K562 (cell line): ENCODE measurements around the gene THSD8. TPM values are rescaled to one million over a fixed set of nuclear protein-coding genes. Genes with fewer than 3 reads are reported as not detected.

Experiments used
- ARID1B ChIP-seq: fragments of 450-650 bp; IDR thresholded peaks from 2 replicates; pipeline ENCODE4 v1.6.1; 2016; ENCODE audit warnings: antibody characterized with exemption, mild to moderate bottlenecking, inconsistent platforms
- GATA2 ChIP-seq: sonication (generic); formaldehyde crosslinking; IDR thresholded peaks from 2 replicates; pipeline ENCODE4 v1.4.0; 2020; ENCODE audit warnings: mild to moderate bottlenecking, missing genetic modification reagents
- HDGF ChIP-seq: fragments of 450-650 bp; IDR thresholded peaks from 2 replicates; pipeline ENCODE4 v1.6.1; 2016
- HMG20A ChIP-seq: fragments of 450-650 bp; formaldehyde crosslinking; conservative IDR thresholded peaks from 2 replicates; pipeline ENCODE4 v1.4.0; 2020; ENCODE audit warnings: mild to moderate bottlenecking, mixed read lengths
- PHB ChIP-seq: fragments of 250-450 bp; sonication (Bioruptor Pico); IDR thresholded peaks from 2 replicates; pipeline ENCODE4 v1.5.0; 2021
- SRF ChIP-seq, 2 experiments: fragments of 250-450, 450-650 bp in 1 of 2; sonication (Bioruptor Pico) in 1 of 2; sonication (generic) in 1 of 2; formaldehyde crosslinking; IDR thresholded peaks; 2 replicates each; pipeline versions ENCODE4 v1.5.0 to v1.5.1; 2020 to 2022; ENCODE audit warnings: mild to moderate bottlenecking in 1 of 2, missing genetic modification reagents in 1 of 2
- TARDBP ChIP-seq: fragments of 450-650 bp; IDR thresholded peaks from 2 replicates; pipeline ENCODE4 v1.6.1; 2016
- ZBTB1 ChIP-seq: sonication (generic); formaldehyde crosslinking; IDR thresholded peaks from 2 replicates; pipeline ENCODE4 v1.8.1; 2023; ENCODE audit warnings: missing genetic modification reagents, low read depth, mild to moderate bottlenecking, borderline replicate concordance
- ZC3H8 ChIP-seq: fragments of 450-650 bp; IDR thresholded peaks from 2 replicates; pipeline ENCODE4 v1.6.1; 2017
- ZNF146 ChIP-seq: IDR thresholded peaks from one replicate; pipeline ENCODE4 v1.6.1; 2018; ENCODE audit warnings: missing compliant biosample characterization; ENCODE audit not compliant: unreplicated experiment
- ZNF184 ChIP-seq: sonication (generic); formaldehyde crosslinking; IDR thresholded peaks from 2 replicates; pipeline ENCODE4 v1.5.0; 2020; ENCODE audit warnings: missing genetic modification reagents
- ZNF224 ChIP-seq: sonication (generic); formaldehyde crosslinking; IDR thresholded peaks from 2 replicates; pipeline ENCODE4 v1.8.0; 2022; ENCODE audit warnings: mild to moderate bottlenecking, missing genetic modification reagents
- polyA plus RNA-seq, 8 experiments: library from polyadenylated mRNA; depleted of rRNA in 4 of 8; stranded (reverse) in 5 of 8; unstranded in 3 of 8; fragments of >200 nt; fragmentation: Nextera tagmentation in 2 of 8; fragmentation: Illumina TruSeq in 1 of 8; extraction: Ambion mirVana in 2 of 8; extraction: Trizol in 1 of 8; gene quantifications; 2 replicates each; pipeline versions ENCODE4 v1.2.1 to v1.2.3, GENCODE V29; 2011 to 2014; ENCODE audit warnings: inconsistent platforms in 1 of 8, missing spikeins in 1 of 8
- total RNA-seq, 7 experiments: library from RNA; depleted of rRNA in 6 of 7; stranded (reverse); fragments of >200 nt in 6 of 7; fragmentation: Illumina TruSeq in 2 of 7; extraction: Trizol in 2 of 7; gene quantifications; 2 replicates each; pipeline versions ENCODE4 v1.2.1 to v1.2.3, GENCODE V29; 2011 to 2021; ENCODE audit warnings: low replicate concordance in 1 of 7
- TF ChIP-seq, protein P1 (sequence below): IDR thresholded peaks from 2 replicates; pipeline ENCODE4 v1.6.1; 2014; ENCODE audit warnings: antibody characterized with exemption
- TF ChIP-seq, protein P2 (sequence below): fragments of 250-450 bp; sonication (Bioruptor Pico); IDR thresholded peaks from 2 replicates; pipeline ENCODE4 v1.4.0; 2020; ENCODE audit warnings: borderline replicate concordance
- TF ChIP-seq, protein P3 (sequence below): sonication (generic); formaldehyde crosslinking; IDR thresholded peaks from 2 replicates; pipeline ENCODE4 v1.8.1; 2023; ENCODE audit warnings: mild to moderate bottlenecking, missing genetic modification reagents
- TF ChIP-seq, protein P4 (sequence below): fragments of 200-800 bp; sonication (Bioruptor generic); IDR thresholded peaks from 2 replicates; pipeline ENCODE4 v1.6.1; 2016; ENCODE audit warnings: missing genetic modification characterization, missing compliant biosample characterization
- TF ChIP-seq, protein P5 (sequence below): fragments of 450-650 bp; IDR thresholded peaks from 2 replicates; pipeline ENCODE4 v1.6.1; 2018; ENCODE audit warnings: mild to moderate bottlenecking, low read depth; ENCODE audit not compliant: partially characterized antibody

The THSD8 gene
- total and polyA plus RNA-seq, 9 of the 15 experiments (the other 6 are each of a cell fraction or from before 2014, with no cell fraction given), result 8.4 to 42.4 (median 19.9) TPM; not detected in 2

DNA sequence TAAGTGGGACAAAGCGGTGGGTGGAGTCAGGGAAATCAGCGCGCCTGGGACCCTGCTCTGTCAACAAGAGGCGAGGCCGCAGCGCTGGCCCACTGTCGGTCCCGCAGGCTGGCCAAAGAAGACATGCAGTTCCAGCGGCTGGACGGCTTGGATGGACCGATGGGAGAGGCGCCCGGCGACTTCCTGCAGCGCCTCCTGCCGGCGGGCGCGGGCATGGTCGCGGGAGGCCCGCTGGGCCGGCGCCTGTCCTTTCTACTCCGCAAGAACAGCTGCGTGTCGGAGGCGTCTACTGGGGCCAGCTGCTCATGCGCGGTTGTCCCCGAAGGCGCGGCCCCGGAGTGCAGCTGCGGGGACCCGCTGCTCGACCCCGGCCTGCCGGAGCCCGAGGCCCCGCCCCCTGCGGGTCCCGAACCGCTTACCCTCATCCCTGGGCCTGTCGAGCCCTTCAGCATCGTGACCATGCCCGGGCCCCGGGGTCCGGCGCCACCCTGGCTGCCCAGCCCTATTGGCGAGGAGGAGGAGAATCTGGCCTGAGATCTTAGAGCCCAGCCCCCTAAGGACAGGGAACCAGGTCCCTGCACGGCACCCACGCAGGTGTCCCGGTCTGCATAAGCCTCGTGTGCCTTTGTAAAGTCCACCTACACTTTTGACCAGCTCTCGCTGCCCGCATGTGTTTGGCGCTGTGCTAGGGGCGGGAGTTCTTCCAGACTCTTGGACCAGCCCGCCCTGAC, 44.2 kb upstream of the THSD8 start (continued):
- TF ChIP-seq ZNF146 (CRISPR knock-in tag), result no peak
- 0 out of 4 replicates have a peak, but pooled peaks of 1 of the 2 experiments have one; percentile 49 for TF ChIP-seq SRF (CRISPR knock-in tag; IDR thresholded peaks at IDR 0.05)
- TF ChIP-seq, protein P1, sequence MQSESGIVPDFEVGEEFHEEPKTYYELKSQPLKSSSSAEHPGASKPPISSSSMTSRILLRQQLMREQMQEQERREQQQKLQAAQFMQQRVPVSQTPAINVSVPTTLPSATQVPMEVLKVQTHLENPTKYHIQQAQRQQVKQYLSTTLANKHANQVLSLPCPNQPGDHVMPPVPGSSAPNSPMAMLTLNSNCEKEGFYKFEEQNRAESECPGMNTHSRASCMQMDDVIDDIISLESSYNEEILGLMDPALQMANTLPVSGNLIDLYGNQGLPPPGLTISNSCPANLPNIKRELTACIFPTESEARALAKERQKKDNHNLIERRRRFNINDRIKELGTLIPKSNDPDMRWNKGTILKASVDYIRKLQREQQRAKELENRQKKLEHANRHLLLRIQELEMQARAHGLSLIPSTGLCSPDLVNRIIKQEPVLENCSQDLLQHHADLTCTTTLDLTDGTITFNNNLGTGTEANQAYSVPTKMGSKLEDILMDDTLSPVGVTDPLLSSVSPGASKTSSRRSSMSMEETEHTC, result no peak
- TF ChIP-seq ZNF224 (CRISPR knock-in tag), result no peak
- no peak for TF ChIP-seq ZNF184 (CRISPR knock-in tag)
- no peak for TF ChIP-seq GATA2
- TF ChIP-seq, protein P2, sequence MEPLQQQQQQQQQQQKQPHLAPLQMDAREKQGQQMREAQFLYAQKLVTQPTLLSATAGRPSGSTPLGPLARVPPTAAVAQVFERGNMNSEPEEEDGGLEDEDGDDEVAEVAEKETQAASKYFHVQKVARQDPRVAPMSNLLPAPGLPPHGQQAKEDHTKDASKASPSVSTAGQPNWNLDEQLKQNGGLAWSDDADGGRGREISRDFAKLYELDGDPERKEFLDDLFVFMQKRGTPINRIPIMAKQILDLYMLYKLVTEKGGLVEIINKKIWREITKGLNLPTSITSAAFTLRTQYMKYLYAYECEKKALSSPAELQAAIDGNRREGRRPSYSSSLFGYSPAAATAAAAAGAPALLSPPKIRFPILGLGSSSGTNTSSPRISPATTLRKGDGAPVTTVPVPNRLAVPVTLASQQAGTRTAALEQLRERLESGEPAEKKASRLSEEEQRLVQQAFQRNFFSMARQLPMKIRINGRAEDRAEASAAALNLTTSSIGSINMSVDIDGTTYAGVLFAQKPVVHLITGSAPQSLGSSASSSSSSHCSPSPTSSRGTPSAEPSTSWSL (CRISPR knock-in tag), result no peak
- peak; percentile 41; the same call in 1 of the 2 replicates for TF ChIP-seq ZBTB1 (CRISPR knock-in tag)
- TF ChIP-seq, protein P3, sequence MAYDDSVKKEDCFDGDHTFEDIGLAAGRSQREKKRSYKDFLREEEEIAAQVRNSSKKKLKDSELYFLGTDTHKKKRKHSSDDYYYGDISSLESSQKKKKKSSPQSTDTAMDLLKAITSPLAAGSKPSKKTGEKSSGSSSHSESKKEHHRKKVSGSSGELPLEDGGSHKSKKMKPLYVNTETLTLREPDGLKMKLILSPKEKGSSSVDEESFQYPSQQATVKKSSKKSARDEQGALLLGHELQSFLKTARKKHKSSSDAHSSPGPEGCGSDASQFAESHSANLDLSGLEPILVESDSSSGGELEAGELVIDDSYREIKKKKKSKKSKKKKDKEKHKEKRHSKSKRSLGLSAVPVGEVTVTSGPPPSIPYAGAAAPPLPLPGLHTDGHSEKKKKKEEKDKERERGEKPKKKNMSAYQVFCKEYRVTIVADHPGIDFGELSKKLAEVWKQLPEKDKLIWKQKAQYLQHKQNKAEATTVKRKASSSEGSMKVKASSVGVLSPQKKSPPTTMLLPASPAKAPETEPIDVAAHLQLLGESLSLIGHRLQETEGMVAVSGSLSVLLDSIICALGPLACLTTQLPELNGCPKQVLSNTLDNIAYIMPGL (CRISPR knock-in tag), result no peak
- TF ChIP-seq TARDBP, result no peak
- TF ChIP-seq, protein P4, sequence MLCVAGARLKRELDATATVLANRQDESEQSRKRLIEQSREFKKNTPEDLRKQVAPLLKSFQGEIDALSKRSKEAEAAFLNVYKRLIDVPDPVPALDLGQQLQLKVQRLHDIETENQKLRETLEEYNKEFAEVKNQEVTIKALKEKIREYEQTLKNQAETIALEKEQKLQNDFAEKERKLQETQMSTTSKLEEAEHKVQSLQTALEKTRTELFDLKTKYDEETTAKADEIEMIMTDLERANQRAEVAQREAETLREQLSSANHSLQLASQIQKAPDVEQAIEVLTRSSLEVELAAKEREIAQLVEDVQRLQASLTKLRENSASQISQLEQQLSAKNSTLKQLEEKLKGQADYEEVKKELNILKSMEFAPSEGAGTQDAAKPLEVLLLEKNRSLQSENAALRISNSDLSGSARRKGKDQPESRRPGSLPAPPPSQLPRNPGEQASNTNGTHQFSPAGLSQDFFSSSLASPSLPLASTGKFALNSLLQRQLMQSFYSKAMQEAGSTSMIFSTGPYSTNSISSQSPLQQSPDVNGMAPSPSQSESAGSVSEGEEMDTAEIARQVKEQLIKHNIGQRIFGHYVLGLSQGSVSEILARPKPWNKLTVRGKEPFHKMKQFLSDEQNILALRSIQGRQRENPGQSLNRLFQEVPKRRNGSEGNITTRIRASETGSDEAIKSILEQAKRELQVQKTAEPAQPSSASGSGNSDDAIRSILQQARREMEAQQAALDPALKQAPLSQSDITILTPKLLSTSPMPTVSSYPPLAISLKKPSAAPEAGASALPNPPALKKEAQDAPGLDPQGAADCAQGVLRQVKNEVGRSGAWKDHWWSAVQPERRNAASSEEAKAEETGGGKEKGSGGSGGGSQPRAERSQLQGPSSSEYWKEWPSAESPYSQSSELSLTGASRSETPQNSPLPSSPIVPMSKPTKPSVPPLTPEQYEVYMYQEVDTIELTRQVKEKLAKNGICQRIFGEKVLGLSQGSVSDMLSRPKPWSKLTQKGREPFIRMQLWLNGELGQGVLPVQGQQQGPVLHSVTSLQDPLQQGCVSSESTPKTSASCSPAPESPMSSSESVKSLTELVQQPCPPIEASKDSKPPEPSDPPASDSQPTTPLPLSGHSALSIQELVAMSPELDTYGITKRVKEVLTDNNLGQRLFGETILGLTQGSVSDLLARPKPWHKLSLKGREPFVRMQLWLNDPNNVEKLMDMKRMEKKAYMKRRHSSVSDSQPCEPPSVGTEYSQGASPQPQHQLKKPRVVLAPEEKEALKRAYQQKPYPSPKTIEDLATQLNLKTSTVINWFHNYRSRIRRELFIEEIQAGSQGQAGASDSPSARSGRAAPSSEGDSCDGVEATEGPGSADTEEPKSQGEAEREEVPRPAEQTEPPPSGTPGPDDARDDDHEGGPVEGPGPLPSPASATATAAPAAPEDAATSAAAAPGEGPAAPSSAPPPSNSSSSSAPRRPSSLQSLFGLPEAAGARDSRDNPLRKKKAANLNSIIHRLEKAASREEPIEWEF, result no peak
- TF ChIP-seq HDGF, result no peak
- TF ChIP-seq, protein P5, sequence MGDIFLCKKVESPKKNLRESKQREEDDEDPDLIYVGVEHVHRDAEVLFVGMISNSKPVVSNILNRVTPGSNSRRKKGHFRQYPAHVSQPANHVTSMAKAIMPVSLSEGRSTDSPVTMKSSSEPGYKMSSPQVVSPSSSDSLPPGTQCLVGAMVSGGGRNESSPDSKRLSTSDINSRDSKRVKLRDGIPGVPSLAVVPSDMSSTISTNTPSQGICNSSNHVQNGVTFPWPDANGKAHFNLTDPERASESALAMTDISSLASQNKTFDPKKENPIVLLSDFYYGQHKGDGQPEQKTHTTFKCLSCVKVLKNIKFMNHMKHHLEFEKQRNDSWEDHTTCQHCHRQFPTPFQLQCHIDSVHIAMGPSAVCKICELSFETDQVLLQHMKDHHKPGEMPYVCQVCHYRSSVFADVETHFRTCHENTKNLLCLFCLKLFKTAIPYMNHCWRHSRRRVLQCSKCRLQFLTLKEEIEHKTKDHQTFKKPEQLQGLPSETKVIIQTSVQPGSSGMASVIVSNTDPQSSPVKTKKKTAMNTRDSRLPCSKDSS, result no peak
- TF ChIP-seq ARID1B, result no peak
- TF ChIP-seq HMG20A (CRISPR knock-in tag), result no peak
- no peak for TF ChIP-seq PHB (CRISPR knock-in tag)
- no peak for TF ChIP-seq ZC3H8
